SK-N-MC (cell line): ENCODE data around the gene NFXL1.

Experiments
- EZH2 ChIP-seq: fragments of 200-600 bp; sonication (generic); IDR thresholded peaks from one replicate; pipeline ENCODE4 v1.6.1; 2017; ENCODE audit warnings: antibody characterized with exemption
- FOXP2 ChIP-seq: optimal IDR thresholded peaks from 2 replicates; pipeline ENCODE3; 2011; ENCODE audit warnings: mild to moderate bottlenecking, moderate library complexity; ENCODE audit not compliant: insufficient read depth; ENCODE audit errors: extremely low read length, control extremely low read depth
- POLR2AphosphoS5 ChIP-seq: IDR thresholded peaks from 2 replicates; pipeline ENCODE4 v1.6.1; 2012; ENCODE audit warnings: mild to moderate bottlenecking, low read depth, low read length, borderline replicate concordance

DNA sequence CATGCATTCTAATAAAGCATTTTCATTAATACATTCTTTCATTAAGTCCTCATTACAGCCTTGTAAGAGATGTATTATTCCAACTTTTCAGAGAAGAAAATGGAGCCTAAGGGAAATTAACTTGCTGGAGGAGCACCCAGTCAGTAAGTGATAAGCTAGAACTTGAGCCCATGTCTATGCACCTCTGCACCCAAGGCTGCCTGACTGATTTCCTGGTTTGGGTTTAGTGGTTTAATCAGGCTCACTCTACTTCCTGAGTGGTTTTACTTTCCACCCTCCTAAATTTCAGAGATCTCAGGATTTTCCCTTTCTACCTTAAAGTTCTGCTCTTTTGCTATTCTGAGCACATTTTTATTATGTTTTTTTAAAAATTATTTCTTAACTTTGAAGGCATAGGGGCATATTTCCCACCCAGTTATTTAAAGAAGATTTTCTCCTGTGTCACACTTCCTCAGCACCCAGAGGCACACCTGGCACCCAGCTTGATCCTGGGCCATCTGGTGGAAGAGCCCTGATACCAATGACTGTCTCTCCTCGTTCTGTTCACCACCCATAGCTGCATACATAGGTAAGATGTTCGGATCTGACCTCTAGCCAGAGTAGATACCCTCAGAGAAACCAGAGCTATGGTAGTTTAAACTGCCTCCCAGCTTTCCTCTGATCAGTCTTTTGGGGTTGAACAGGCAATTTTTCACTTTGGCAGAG is 86.9 kb downstream of the NFXL1 start:
- TF ChIP-seq EZH2: no peak
- TF ChIP-seq POLR2AphosphoS5: no peak
- TF ChIP-seq FOXP2: no peak
